ENCODE results near the gene TADA1. TPM values are rescaled to one million over a fixed set of nuclear protein-coding genes. Genes with fewer than 3 reads are reported as not detected.

TADA1 gene
- total RNA-seq, 1 experiment from 2014 or later = 16.0 TPM

DNA sequence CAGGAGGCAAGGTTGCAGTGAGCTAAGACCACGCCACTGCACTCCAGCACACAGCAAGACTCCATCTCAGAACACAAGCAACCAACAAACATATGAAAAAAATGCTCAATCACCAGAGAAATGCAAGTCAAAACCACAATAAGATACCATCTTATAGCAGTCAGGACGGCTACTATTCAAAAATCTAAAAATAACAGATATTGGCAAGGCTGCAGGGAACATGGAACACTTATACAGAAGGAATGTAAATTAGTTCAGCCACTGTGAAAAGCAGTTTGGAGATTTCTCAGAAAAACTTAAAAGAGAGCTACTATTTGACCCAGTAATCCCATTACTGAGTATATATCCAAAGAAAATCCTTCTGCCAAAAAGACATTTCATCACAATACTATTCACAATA is 64.4 kb downstream of the TADA1 start:
- Histone ChIP-seq H4K20me1 (ENCODE audit: insufficient read depth) (no peaks in the 10 kb centered on the region), H3K4me1 (ENCODE audit: control insufficient read depth in 1 of 2, insufficient read depth in 2 of 2, low read length in 2 of 2) (no peaks in the 10 kb centered on the region), H3K4me2 (ENCODE audit: low read length) (no peak overlapping the region), H3K9ac (ENCODE audit: low read length) (no peak overlapping the region), H3K27me3 (ENCODE audit: insufficient read depth, low read length) (0 out of 2 replicates have a peak, but pooled peaks cover 6% of the 10 kb centered on the region), H2AFZ (ENCODE audit: low read depth, low read length, poor library complexity, severe bottlenecking) (no peak overlapping the region), H3K27ac (ENCODE audit: low read depth, low read length) (no peak overlapping the region), H3K4me3 (replicated peaks in 1 of 2; ENCODE audit: low read depth in 1 of 2, low read length in 2 of 2) (no peak overlapping the region), H3K9me2 (ENCODE audit: insufficient read depth) (no peaks in the 10 kb centered on the region), H3K79me2 (ENCODE audit: insufficient read depth, low read length) (no peaks in the 10 kb centered on the region), H3K9me3 (ENCODE audit: control insufficient read depth in 1 of 2, insufficient read depth in 1 of 2, low read depth in 1 of 2, low read length in 2 of 2) (no peaks in the 10 kb centered on the region; a peak in 1 of 4 replicates), H3K36me3 (ENCODE audit: control insufficient read depth in 1 of 2, insufficient read depth in 2 of 2, low read length in 2 of 2) (no peaks in the 10 kb centered on the region)
- ATAC-seq = no peak
- CTCF ChIA-PET = no interaction called here
- intact Hi-C loops (cut with micrococcal nuclease) = no loop called here
- RAD21 ChIA-PET (ENCODE audit: low non-redundant PET in 1 of 2, low total read pairs in 2 of 2, uncharacterized antibody in 2 of 2, unreplicated experiment in 2 of 2) = no interaction called here
- no peak for DNase-seq (ENCODE audit: low read depth, low spot score)
- POLR2A ChIA-PET = no interaction called here
- BruUV-seq (replicated peaks) = no TSS peak
- TF ChIP-seq, protein P1, sequence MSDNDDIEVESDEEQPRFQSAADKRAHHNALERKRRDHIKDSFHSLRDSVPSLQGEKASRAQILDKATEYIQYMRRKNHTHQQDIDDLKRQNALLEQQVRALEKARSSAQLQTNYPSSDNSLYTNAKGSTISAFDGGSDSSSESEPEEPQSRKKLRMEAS (IDR thresholded peaks at IDR 0.05) = no peak
- no peak for TF ChIP-seq CTCF (IDR thresholded peaks at IDR 0.05 in 2 of 3, conservative IDR thresholded peaks at IDR 0.05 in 1 of 3; ENCODE audit: borderline replicate concordance in 1 of 3, insufficient read depth in 1 of 3, low read depth in 2 of 3, low read length in 2 of 3)
- TF ChIP-seq EGR1 (IDR thresholded peaks at IDR 0.05; ENCODE audit: low read depth) = no peak
- no peak for TF ChIP-seq EZH2phosphoT487 (IDR thresholded peaks at IDR 0.05; ENCODE audit: borderline replicate concordance)
- TF ChIP-seq FOSL1 (IDR thresholded peaks at IDR 0.05; ENCODE audit: low read depth) = no peak
- TF ChIP-seq CBX3 (IDR thresholded peaks at IDR 0.05; ENCODE audit: low read depth) = no peak
- no peak for TF ChIP-seq ELF1 (IDR thresholded peaks at IDR 0.05; ENCODE audit: borderline replicate concordance, low read depth)
- TF ChIP-seq, protein P2, sequence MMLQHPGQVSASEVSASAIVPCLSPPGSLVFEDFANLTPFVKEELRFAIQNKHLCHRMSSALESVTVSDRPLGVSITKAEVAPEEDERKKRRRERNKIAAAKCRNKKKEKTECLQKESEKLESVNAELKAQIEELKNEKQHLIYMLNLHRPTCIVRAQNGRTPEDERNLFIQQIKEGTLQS (IDR thresholded peaks at IDR 0.05) = no peak

GRCh38 chr1:166808952-166809351 is 67.1 kb downstream of the TADA1 start:
- Histone ChIP-seq H3K4me1 (ENCODE audit: control insufficient read depth in 1 of 2, insufficient read depth in 2 of 2, low read length in 2 of 2) (no peaks in the 10 kb centered on the region), H3K9me2 (ENCODE audit: insufficient read depth) (no peaks in the 10 kb centered on the region), H3K27ac (ENCODE audit: low read depth, low read length) (no peak overlapping the region), H3K4me2 (ENCODE audit: low read length) (no peak overlapping the region), H3K9ac (ENCODE audit: low read length) (no peak overlapping the region), H3K36me3 (ENCODE audit: control insufficient read depth in 1 of 2, insufficient read depth in 2 of 2, low read length in 2 of 2) (no peaks in the 10 kb centered on the region), H3K9me3 (ENCODE audit: control insufficient read depth in 1 of 2, insufficient read depth in 1 of 2, low read depth in 1 of 2, low read length in 2 of 2) (no peaks in the 10 kb centered on the region), H3K4me3 (replicated peaks in 1 of 2; ENCODE audit: low read depth in 1 of 2, low read length in 2 of 2) (no peak overlapping the region), H2AFZ (ENCODE audit: low read depth, low read length, poor library complexity, severe bottlenecking) (no peak overlapping the region), H3K79me2 (ENCODE audit: insufficient read depth, low read length) (no peaks in the 10 kb centered on the region), H4K20me1 (ENCODE audit: insufficient read depth) (no peaks in the 10 kb centered on the region), H3K27me3 (ENCODE audit: insufficient read depth, low read length) (peaks cover 20% of the 10 kb centered on the region)
- intact Hi-C loops (cut with micrococcal nuclease) = no loop called here
- ChIA-PET POLR2A (no interaction called here), RAD21 (ENCODE audit: low non-redundant PET in 1 of 2, low total read pairs in 2 of 2, uncharacterized antibody in 2 of 2, unreplicated experiment in 2 of 2) (no interaction called here), CTCF (no interaction called here)
- no TSS peak for BruUV-seq (replicated peaks)
- ATAC-seq = no peak
- no peak for DNase-seq (ENCODE audit: low read depth, low spot score)
- TF ChIP-seq, protein P3, sequence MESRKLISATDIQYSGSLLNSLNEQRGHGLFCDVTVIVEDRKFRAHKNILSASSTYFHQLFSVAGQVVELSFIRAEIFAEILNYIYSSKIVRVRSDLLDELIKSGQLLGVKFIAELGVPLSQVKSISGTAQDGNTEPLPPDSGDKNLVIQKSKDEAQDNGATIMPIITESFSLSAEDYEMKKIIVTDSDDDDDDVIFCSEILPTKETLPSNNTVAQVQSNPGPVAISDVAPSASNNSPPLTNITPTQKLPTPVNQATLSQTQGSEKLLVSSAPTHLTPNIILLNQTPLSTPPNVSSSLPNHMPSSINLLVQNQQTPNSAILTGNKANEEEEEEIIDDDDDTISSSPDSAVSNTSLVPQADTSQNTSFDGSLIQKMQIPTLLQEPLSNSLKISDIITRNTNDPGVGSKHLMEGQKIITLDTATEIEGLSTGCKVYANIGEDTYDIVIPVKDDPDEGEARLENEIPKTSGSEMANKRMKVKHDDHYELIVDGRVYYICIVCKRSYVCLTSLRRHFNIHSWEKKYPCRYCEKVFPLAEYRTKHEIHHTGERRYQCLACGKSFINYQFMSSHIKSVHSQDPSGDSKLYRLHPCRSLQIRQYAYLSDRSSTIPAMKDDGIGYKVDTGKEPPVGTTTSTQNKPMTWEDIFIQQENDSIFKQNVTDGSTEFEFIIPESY (IDR thresholded peaks at IDR 0.05; ENCODE audit: extremely low read depth, insufficient replicate concordance, low read length) = no peak
- TF ChIP-seq FOSL1 (IDR thresholded peaks at IDR 0.05; ENCODE audit: low read depth) (no peak), SP1 (IDR thresholded peaks at IDR 0.05; ENCODE audit: low read depth) (no peak), ZFX (IDR thresholded peaks at IDR 0.05) (no peak), EZH2phosphoT487 (IDR thresholded peaks at IDR 0.05; ENCODE audit: borderline replicate concordance) (no peak), JUND (IDR thresholded peaks at IDR 0.05) (no peak), CTCF (IDR thresholded peaks at IDR 0.05 in 2 of 3, conservative IDR thresholded peaks at IDR 0.05 in 1 of 3; ENCODE audit: borderline replicate concordance in 1 of 3, insufficient read depth in 1 of 3, low read depth in 2 of 3, low read length in 2 of 3) (no peak), ELF1 (IDR thresholded peaks at IDR 0.05; ENCODE audit: borderline replicate concordance, low read depth) (no peak)
- TF ChIP-seq, protein P1 (IDR thresholded peaks at IDR 0.05) = no peak
- TF ChIP-seq, protein P2 (IDR thresholded peaks at IDR 0.05) = no peak
